PC-9 (cell line): ENCODE measurements around the gene PTPN14. TPM values are rescaled to one million over a fixed set of nuclear protein-coding genes. Genes with fewer than 3 reads are reported as not detected.

Experiments
- BruUV-seq: library from RNA; stranded (reverse); fragments of 400-500 nt; replicated peaks from 2 replicates; lab custom pipeline; 2021; lab: Mats Ljungman, UMichigan
- CTCF ChIA-PET: fragments of 300-600 bp; sonication (Branson Sonifier 250); formaldehyde crosslinking; loops from one replicate; lab custom pipeline; 2022; ENCODE audit warnings: antibody characterized with exemption; lab: Charles Lee
- POLR2A ChIA-PET: fragments of 300-600 bp; sonication (Branson Sonifier 250); formaldehyde crosslinking; loops from one replicate; lab custom pipeline; 2022; ENCODE audit warnings: antibody characterized with exemption; ENCODE audit not compliant: unreplicated experiment; lab: Charles Lee
- DNase-seq, 2 experiments: peaks; one replicate each; pipeline versions ENCODE4 v3.0.0 to v3.0.0-alpha.2; 2015 to 2022; ENCODE audit warnings: mixed read lengths in 1 of 2
- H2AFZ ChIP-seq: fragments of 200-600 bp; sonication (generic); 2 replicates; pipeline ENCODE4 v1.8.1; 2017; ENCODE audit warnings: antibody characterized with exemption
- H3F3A ChIP-seq: fragments of 200-600 bp; sonication (generic); 2 replicates; pipeline ENCODE4 v1.8.1; 2017; ENCODE audit warnings: antibody characterized with exemption, mild to moderate bottlenecking, low read depth; ENCODE audit not compliant: insufficient read depth
- H3K27ac ChIP-seq: fragments of 200-600 bp; sonication (generic); 2 replicates; pipeline ENCODE4 v1.6.1; 2016; ENCODE audit warnings: mixed run types
- H3K27me3 ChIP-seq: fragments of 200-600 bp; sonication (generic); 2 replicates; pipeline ENCODE4 v1.6.1; 2016; ENCODE audit warnings: low read depth, mixed run types; ENCODE audit not compliant: insufficient read depth
- H3K36me3 ChIP-seq: fragments of 200-600 bp; sonication (generic); 2 replicates; pipeline ENCODE4 v1.6.1; 2016; ENCODE audit warnings: low read depth, mixed run types
- H3K4me1 ChIP-seq: fragments of 200-600 bp; sonication (generic); replicated peaks from 2 replicates; pipeline ENCODE4 v1.6.1; 2016; ENCODE audit warnings: mixed run types; ENCODE audit not compliant: insufficient read depth
- H3K4me2 ChIP-seq: fragments of 200-600 bp; sonication (generic); 2 replicates; pipeline ENCODE4 v1.6.1; 2017; ENCODE audit warnings: mixed run types
- H3K4me3 ChIP-seq: fragments of 200-600 bp; sonication (generic); 2 replicates; pipeline ENCODE4 v1.6.1; 2016; ENCODE audit warnings: mixed run types
- H3K79me2 ChIP-seq: fragments of 200-600 bp; sonication (generic); 2 replicates; pipeline ENCODE4 v1.6.1; 2017; ENCODE audit warnings: low read depth, mixed run types
- H3K9me2 ChIP-seq: fragments of 200-600 bp; sonication (generic); 2 replicates; pipeline ENCODE4 v1.8.1; 2017; ENCODE audit warnings: mild to moderate bottlenecking; ENCODE audit not compliant: insufficient read depth
- H3K9me3 ChIP-seq: fragments of 200-600 bp; sonication (generic); 2 replicates; pipeline ENCODE4 v1.8.1; 2016; ENCODE audit warnings: low read depth; ENCODE audit not compliant: insufficient read depth
- H4K20me1 ChIP-seq: fragments of 200-600 bp; sonication (generic); 2 replicates; pipeline ENCODE4 v1.8.1; 2017; ENCODE audit not compliant: insufficient read depth
- EZH2 ChIP-seq: fragments of 200-600 bp; sonication (generic); IDR thresholded peaks from 2 replicates; pipeline ENCODE4 v1.8.0; 2017; ENCODE audit warnings: antibody characterized with exemption, low read depth
- intact Hi-C: fragments of 100-400 bp; cut with micrococcal nuclease; formaldehyde crosslinking; loops from one replicate; pipeline ENCODE4 v1.10.0; 2022; ENCODE audit not compliant: unreplicated experiment
- total RNA-seq: library from RNA; stranded (reverse); gene quantifications from 2 replicates; pipeline ENCODE4 v1.2.3, GENCODE V29; 2021
- TF ChIP-seq, protein P1 (sequence below): fragments of 200-600 bp; sonication (generic); conservative IDR thresholded peaks from 2 replicates; pipeline ENCODE4 v1.6.1; 2017; ENCODE audit warnings: mixed run types, antibody characterized with exemption, mild to moderate bottlenecking, moderate library complexity

PTPN14 gene
- total RNA-seq, 1 experiment from 2014 or later: 78.9 TPM

DNA sequence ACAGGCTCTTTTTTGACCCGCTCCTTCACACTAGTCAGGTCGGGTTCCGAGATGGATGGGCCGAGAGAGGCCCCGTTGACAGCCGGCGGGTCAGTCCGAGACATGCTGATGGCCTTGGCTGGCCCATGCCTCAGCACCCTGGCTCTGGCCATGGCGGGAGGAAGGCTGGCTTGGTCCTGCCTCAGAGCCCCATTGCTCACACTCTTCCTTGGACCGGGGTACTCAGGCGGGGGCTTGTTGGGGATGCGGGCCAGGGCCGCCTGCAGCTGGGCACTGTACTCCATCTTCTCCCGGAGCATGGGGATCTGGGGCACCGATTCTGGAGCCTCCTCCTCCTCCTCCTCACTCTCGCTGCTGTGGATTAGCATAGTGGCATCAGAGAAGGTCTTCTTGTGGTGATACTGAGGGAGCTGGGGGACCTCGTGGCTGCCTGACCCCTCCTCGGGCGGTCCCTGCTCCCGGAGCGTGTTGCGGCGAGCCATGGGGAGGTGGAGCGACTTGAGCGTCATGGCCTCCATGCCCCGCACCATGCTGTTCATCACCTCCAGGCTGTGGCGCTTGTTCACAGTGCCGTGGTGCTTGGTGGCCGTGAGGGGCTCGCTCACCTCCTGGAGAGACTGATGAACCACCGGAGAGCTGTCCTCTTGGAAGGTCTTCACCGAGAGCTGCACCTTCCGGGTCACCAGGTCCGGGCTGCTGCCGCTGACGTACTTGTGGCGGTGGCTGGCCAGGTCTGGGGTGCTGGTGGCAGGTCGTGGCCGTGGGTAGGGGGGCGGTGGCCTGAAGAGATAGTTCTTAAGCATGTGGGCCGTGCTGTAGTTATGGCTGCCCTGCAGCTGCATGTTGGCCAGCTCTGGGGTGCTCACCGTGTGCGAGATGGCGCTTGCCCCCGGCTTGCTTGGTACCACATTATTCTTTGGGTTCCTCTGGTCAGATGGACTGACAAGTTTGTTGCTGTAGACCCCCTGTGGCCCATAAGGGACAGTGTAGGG lies 167.7 kb downstream of the PTPN14 start:
- Histone ChIP-seq H3K27ac (no peak overlapping the region), H3K4me3 (no peak overlapping the region), H3K36me3 (peaks cover 5% of the 10 kb centered on the region; the same call in 1 of the 2 replicates), H3K79me2 (no peaks in the 10 kb centered on the region), H3K9me2 (no peaks in the 10 kb centered on the region), H3F3A (peaks cover 12% of the 10 kb centered on the region; the same call in 1 of the 2 replicates), H2AFZ (no peak overlapping the region), H4K20me1 (no peaks in the 10 kb centered on the region), H3K4me1 (peaks cover 26% of the 10 kb centered on the region), H3K9me3 (no peaks in the 10 kb centered on the region; the same call in 1 of the 2 replicates), H3K4me2 (no peak overlapping the region), H3K27me3 (no peaks in the 10 kb centered on the region)
- intact Hi-C loops: no loop called here
- CTCF ChIA-PET: no interaction called here
- DNase-seq: no peak
- no peak for TF ChIP-seq EZH2
- TF ChIP-seq, protein P1, sequence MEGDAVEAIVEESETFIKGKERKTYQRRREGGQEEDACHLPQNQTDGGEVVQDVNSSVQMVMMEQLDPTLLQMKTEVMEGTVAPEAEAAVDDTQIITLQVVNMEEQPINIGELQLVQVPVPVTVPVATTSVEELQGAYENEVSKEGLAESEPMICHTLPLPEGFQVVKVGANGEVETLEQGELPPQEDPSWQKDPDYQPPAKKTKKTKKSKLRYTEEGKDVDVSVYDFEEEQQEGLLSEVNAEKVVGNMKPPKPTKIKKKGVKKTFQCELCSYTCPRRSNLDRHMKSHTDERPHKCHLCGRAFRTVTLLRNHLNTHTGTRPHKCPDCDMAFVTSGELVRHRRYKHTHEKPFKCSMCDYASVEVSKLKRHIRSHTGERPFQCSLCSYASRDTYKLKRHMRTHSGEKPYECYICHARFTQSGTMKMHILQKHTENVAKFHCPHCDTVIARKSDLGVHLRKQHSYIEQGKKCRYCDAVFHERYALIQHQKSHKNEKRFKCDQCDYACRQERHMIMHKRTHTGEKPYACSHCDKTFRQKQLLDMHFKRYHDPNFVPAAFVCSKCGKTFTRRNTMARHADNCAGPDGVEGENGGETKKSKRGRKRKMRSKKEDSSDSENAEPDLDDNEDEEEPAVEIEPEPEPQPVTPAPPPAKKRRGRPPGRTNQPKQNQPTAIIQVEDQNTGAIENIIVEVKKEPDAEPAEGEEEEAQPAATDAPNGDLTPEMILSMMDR: no peak
- POLR2A ChIA-PET: no interaction called here
- no TSS peak for BruUV-seq

DNA sequence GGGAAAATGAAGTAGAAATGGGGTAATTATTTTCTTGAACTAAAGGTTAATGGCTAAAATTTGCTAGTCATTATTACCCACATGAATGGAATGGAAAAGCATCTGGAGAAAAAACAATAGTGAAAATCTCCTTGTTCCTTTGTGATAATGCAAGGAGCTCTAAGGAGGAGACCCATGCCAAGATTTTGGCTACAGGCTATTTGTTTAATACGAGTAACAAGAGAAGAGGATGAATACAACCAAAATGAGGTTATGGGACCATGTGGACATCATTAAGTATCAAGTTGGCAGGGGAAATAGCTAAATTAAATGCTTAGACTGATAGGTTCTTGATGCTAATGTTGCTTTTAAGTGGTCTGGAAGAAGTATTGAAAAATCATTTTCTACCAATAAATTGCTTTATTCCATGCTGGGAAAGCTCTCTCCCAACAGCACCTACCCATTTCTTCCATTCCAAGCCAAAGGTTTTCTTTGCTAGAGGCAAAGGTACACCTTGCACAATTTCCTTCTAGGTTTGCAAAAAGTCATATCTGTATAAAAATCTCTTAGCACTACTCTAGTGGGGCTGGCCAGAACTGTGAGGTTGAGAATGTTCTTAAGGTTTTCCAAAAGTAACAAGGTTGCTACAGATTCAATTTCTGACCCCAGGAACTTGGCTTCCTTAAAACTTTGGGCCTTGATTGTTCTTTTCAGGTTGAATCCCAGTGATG lies 170.3 kb downstream of the PTPN14 start:
- CTCF ChIA-PET: interaction anchor here (0.6 kb wide), 1 partner anchor 87 kb away, joined by 3 read pairs; no protein-coding TSS in a partner anchor

More for the DNA sequence above, 170.3 kb downstream of the PTPN14 start:
- Histone ChIP-seq H3K27ac (peak overlapping the region; percentile 43), H3K9me3 (no peaks in the 10 kb centered on the region; the same call in 1 of the 2 replicates), H3K79me2 (no peaks in the 10 kb centered on the region), H3K36me3 (no peaks in the 10 kb centered on the region; the same call in none of the 2 replicates), H3K27me3 (no peaks in the 10 kb centered on the region), H3K9me2 (no peaks in the 10 kb centered on the region), H2AFZ (no peak overlapping the region), H3K4me3 (no peak overlapping the region), H3F3A (peaks cover 12% of the 10 kb centered on the region; the same call in 1 of the 2 replicates), H4K20me1 (no peaks in the 10 kb centered on the region), H3K4me2 (peak overlapping the region; percentile 29), H3K4me1 (peaks cover 26% of the 10 kb centered on the region)
- no peak for DNase-seq
- BruUV-seq: no TSS peak
- POLR2A ChIA-PET: interaction anchor here (0.6 kb wide), 2 partner anchors 31 to 86 kb away, joined by 4 to 7 read pairs; no protein-coding TSS in a partner anchor
- TF ChIP-seq, protein P1: no peak
- no peak for TF ChIP-seq EZH2
- intact Hi-C loops: loop anchor here (1.0 to 2.0 kb wide), 3 partner anchors 32 to 222 kb away; partner anchors contain the start of gene CENPF
